Endodermal cell (in vitro differentiated cells): Measurements from ENCODE around the gene NDC80. TPM values are rescaled to one million over a fixed set of nuclear protein-coding genes. Genes with fewer than 3 reads are reported as not detected.

Source experiments
- DNase-seq: peaks from one replicate; pipeline ENCODE4 v3.0.0-alpha.2; 2017
- H3K27ac ChIP-seq: 2 replicates; pipeline ENCODE4 v1.5.1; 2013; ENCODE audit warnings: mild to moderate bottlenecking, low read depth, low read length, moderate library complexity
- H3K27me3 ChIP-seq: 2 replicates; pipeline ENCODE4 v1.6.1; 2013; ENCODE audit warnings: mild to moderate bottlenecking, low read length, moderate library complexity; ENCODE audit not compliant: insufficient read depth, control insufficient read depth, poor library complexity, severe bottlenecking
- H3K36me3 ChIP-seq: 2 replicates; pipeline ENCODE4 v1.7.0; 2013; ENCODE audit warnings: mild to moderate bottlenecking, low read length, moderate library complexity; ENCODE audit not compliant: control insufficient read depth, insufficient read depth
- H3K4me1 ChIP-seq: one replicate; pipeline ENCODE4 v1.7.0; 2013; ENCODE audit warnings: low read length; ENCODE audit not compliant: control insufficient read depth, insufficient read depth
- H3K4me3 ChIP-seq: 2 replicates; pipeline ENCODE4 v1.5.1; 2013; ENCODE audit warnings: mild to moderate bottlenecking, low read length, moderate library complexity
- H3K9ac ChIP-seq: 2 replicates; pipeline ENCODE4 v1.6.1; 2013; ENCODE audit warnings: mild to moderate bottlenecking, low read length, moderate library complexity; ENCODE audit not compliant: poor library complexity, severe bottlenecking; ENCODE audit errors: extremely low read depth
- H3K9me3 ChIP-seq: 2 replicates; pipeline ENCODE4 v1.6.1; 2013; ENCODE audit warnings: mild to moderate bottlenecking, low read length, moderate library complexity; ENCODE audit not compliant: control insufficient read depth
- H3K27ac Mint-ChIP-seq: 2 replicates; pipeline ENCODE4 v1.8.0; 2020; ENCODE audit warnings: mixed read lengths
- H3K27me3 Mint-ChIP-seq: 2 replicates; pipeline ENCODE4 v1.8.0; 2021; ENCODE audit warnings: mild to moderate bottlenecking, mixed read lengths; ENCODE audit not compliant: insufficient read depth
- H3K36me3 Mint-ChIP-seq: 2 replicates; pipeline ENCODE4 v1.8.0; 2020; ENCODE audit warnings: low read depth, mixed read lengths
- H3K4me1 Mint-ChIP-seq: 2 replicates; pipeline ENCODE4 v1.8.0; 2020; ENCODE audit warnings: mixed read lengths
- H3K4me3 Mint-ChIP-seq: 2 replicates; pipeline ENCODE4 v1.8.0; 2020; ENCODE audit warnings: mild to moderate bottlenecking, moderate library complexity, mixed read lengths
- H3K9me3 Mint-ChIP-seq: 2 replicates; pipeline ENCODE4 v1.8.0; 2020; ENCODE audit warnings: mild to moderate bottlenecking, mixed read lengths
- CTCF ChIP-seq: fragments of 200-600 bp; sonication (generic); conservative IDR thresholded peaks from 2 replicates; pipeline ENCODE4 v1.5.0; 2021; ENCODE audit warnings: antibody characterized with exemption, mild to moderate bottlenecking
- WGBS, 2 experiments: methylation state at CpG; one replicate each; pipeline versions ENCODE4 v1.1.5 to v1.1.7; 2013; ENCODE audit warnings: missing lambda C conversion rate in 2 of 2, mixed read lengths in 1 of 2; ENCODE audit not compliant: insufficient coverage in 1 of 2, insufficient read length in 1 of 2; 5-methylcytosine and 5-hydroxymethylcytosine counted together
- total RNA-seq, 2 donors: library from RNA; stranded (reverse); fragmentation: NEBNext Ultra II Directional in 1 of 2; extraction: Animal tissue kit (Norgen Biotek cat#: 25700) in 1 of 2; gene quantifications; 2 replicates in 1 of 2; 3 replicates in 1 of 2; pipeline ENCODE4 v1.2.1, GENCODE V29; 2021

Gene NDC80
- total RNA-seq, 2 donors from 2014 or later = 29.7 to 61.8 TPM

GRCh38 chr18:2588666-2589344 lies 17.4 kb downstream of the NDC80 start:
- Mint-ChIP-seq H3K27ac (peak overlapping the region; percentile 4), H3K4me1 (no peaks in the 10 kb centered on the region), H3K4me3 (no peak overlapping the region), H3K36me3 (peaks cover 42% of the 10 kb centered on the region), H3K27me3 (no peaks in the 10 kb centered on the region), H3K9me3 (no peaks in the 10 kb centered on the region)
- 89 to 93% methylated on average over 4 to 5 of the region's 5 CpGs for WGBS, 2 experiments
- Histone ChIP-seq H3K4me1 (no peaks in the 10 kb centered on the region), H3K4me3 (no peak overlapping the region), H3K27me3 (no peaks in the 10 kb centered on the region), H3K9me3 (no peaks in the 10 kb centered on the region), H3K36me3 (peaks cover 82% of the 10 kb centered on the region), H3K27ac (no peak overlapping the region), H3K9ac (no peak overlapping the region)
- DNase-seq = no peak
- TF ChIP-seq CTCF = no peak

GRCh38 chr18:2589345-2590068 lies 18.1 kb downstream of the NDC80 start:
- H3K27ac ChIP-seq = no peak overlapping the region
- no peaks in the 10 kb centered on the region for H3K4me1 Mint-ChIP-seq
- H3K27me3 Mint-ChIP-seq = no peaks in the 10 kb centered on the region
- TF ChIP-seq CTCF = no peak
- no peaks in the 10 kb centered on the region for H3K9me3 Mint-ChIP-seq
- peaks cover 86% of the 10 kb centered on the region for H3K36me3 ChIP-seq
- H3K27me3 ChIP-seq = no peaks in the 10 kb centered on the region
- no peak for DNase-seq
- no peak overlapping the region for H3K9ac ChIP-seq
- no peak overlapping the region for H3K4me3 ChIP-seq
- H3K36me3 Mint-ChIP-seq = peaks cover 46% of the 10 kb centered on the region
- H3K27ac Mint-ChIP-seq = no peak overlapping the region
- H3K4me3 Mint-ChIP-seq = no peak overlapping the region
- no peaks in the 10 kb centered on the region for H3K9me3 ChIP-seq
- 93 to 100% methylated on average over 2 to 3 of the region's 3 CpGs for WGBS, 2 experiments
- no peaks in the 10 kb centered on the region for H3K4me1 ChIP-seq

GRCh38 chr18:2590303-2590702 lies 18.9 kb downstream of the NDC80 start:
- Mint-ChIP-seq H3K9me3 (no peaks in the 10 kb centered on the region), H3K27me3 (no peaks in the 10 kb centered on the region), H3K36me3 (peaks cover 46% of the 10 kb centered on the region), H3K4me1 (no peaks in the 10 kb centered on the region), H3K27ac (no peak overlapping the region), H3K4me3 (no peak overlapping the region)
- H3K4me1 ChIP-seq = no peaks in the 10 kb centered on the region
- no peak for TF ChIP-seq CTCF
- peaks cover 84% of the 10 kb centered on the region for H3K36me3 ChIP-seq
- H3K4me3 ChIP-seq = no peak overlapping the region
- no peaks in the 10 kb centered on the region for H3K27me3 ChIP-seq
- 99 to 100% methylated on average over 2 of the region's 2 CpGs for WGBS, 2 experiments
- no peak overlapping the region for H3K9ac ChIP-seq
- H3K9me3 ChIP-seq = peaks cover under 1% of the 10 kb centered on the region
- H3K27ac ChIP-seq = no peak overlapping the region
- DNase-seq = no peak
